ENCODE results near the gene LRRC31. TPM values are rescaled to one million over a fixed set of nuclear protein-coding genes. Genes with fewer than 3 reads are reported as not detected.

Gene LRRC31
- total RNA-seq, 4 donors from 2014 or later: not detected

DNA sequence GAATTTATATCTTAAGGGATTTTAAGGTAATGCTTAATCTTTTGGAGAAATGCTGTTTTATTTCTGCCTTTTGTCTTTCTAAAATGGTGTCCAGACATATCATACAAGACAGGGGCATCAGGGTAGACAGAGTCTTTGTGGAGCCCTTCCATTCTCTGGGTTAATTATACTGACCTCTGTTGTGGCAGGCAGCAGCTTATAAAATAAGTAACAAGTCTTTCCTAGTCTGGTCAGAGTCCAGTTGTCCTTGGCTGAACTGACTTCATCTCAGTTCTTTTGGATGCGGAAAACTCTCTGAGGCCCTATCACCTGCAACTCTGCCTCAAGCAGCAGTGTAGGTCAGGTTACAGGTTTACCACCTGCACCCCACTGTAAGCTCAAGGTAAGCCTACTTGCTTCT, 77.4 kb downstream of the LRRC31 start:
- 100% methylated on average over 1 of the region's 1 CpG for WGBS, 2 donors
- no peak overlapping the region for H3K27ac ChIP-seq
- H3K36me3 ChIP-seq: peaks cover 0 to 11% of the 10 kb centered on the region in 2 donors
- no peaks in the 10 kb centered on the region for H3K4me1 ChIP-seq
- intact Hi-C loops (cut with DNase I): no loop called here
- no peak for TF ChIP-seq POLR2A (IDR thresholded peaks at IDR 0.05)
- TF ChIP-seq, protein P1, sequence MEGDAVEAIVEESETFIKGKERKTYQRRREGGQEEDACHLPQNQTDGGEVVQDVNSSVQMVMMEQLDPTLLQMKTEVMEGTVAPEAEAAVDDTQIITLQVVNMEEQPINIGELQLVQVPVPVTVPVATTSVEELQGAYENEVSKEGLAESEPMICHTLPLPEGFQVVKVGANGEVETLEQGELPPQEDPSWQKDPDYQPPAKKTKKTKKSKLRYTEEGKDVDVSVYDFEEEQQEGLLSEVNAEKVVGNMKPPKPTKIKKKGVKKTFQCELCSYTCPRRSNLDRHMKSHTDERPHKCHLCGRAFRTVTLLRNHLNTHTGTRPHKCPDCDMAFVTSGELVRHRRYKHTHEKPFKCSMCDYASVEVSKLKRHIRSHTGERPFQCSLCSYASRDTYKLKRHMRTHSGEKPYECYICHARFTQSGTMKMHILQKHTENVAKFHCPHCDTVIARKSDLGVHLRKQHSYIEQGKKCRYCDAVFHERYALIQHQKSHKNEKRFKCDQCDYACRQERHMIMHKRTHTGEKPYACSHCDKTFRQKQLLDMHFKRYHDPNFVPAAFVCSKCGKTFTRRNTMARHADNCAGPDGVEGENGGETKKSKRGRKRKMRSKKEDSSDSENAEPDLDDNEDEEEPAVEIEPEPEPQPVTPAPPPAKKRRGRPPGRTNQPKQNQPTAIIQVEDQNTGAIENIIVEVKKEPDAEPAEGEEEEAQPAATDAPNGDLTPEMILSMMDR (IDR thresholded peaks at IDR 0.05): no peak
- H3K4me3 ChIP-seq (replicated peaks in 1 of 3): no peak overlapping the region
- no peak for DNase-seq
- no peaks in the 10 kb centered on the region for H3K9me3 ChIP-seq
- no peaks in the 10 kb centered on the region for H3K27me3 ChIP-seq

DNA sequence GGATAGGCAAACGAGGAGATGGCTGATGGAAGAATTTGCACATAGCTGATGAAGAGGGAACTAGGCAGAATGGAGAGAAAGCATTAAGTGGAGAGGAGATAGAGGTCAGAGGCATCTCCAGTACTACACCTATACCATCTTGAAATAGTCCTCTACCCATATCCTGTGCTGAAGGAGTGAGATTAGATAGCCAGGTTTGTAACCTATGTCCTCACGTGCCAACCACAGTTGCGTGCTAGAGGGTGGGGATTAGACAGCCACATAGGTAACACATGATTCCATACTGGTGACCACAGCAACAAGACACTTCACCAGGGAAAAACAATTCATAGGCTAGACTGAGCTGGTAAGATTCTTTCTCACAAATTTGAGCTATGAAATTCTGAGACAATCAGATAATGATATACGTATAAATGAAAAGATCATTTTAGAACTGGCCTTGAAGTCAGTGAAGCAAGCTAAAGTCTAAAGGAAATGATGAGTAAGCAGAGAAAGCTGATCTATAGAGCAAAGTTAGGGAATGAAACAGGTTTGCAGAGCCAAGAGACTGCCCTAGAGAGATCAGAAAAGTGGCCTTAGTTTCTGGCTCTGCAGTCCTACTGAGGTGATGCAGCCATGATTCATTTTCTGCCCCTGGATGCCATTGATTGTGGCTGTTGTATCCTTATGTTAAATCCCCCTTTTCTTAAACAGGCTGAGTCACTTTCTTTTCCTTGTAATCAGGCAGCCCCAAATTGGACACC, 78.9 kb downstream of the LRRC31 start:
- Histone ChIP-seq H3K4me3 (replicated peaks in 1 of 3) (no peak overlapping the region), H3K27me3 (no peaks in the 10 kb centered on the region), H3K36me3 (peaks cover 8 to 20% of the 10 kb centered on the region in 2 donors), H3K9me3 (no peaks in the 10 kb centered on the region), H3K27ac (no peak overlapping the region), H3K4me1 (no peaks in the 10 kb centered on the region)
- no peak for DNase-seq
- intact Hi-C loops (cut with DNase I): no loop called here
- no peak for TF ChIP-seq POLR2A (IDR thresholded peaks at IDR 0.05)
- TF ChIP-seq, protein P1 (IDR thresholded peaks at IDR 0.05): no peak
- WGBS, 2 donors: 94 to 95% methylated on average over 4 of the region's 4 CpGs

DNA sequence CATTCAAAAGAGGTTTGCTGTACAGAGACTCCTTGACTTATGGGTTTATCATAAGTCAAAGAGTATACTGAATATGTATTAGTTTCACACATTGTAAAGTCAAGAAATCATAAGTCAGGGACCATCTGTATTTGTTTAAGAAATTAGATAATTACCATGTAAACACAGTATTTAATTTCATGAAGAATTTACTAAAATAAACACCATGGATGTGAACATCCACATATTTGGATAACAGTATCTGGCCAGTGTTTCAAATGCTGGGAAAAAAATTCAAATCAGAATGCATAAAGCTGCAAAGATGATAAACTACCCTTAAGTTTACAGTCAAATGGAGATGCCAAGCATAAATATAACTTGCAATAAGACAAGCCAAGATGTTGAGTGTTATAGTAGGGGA, 79.5 kb downstream of the LRRC31 start:
- TF ChIP-seq, protein P1 (IDR thresholded peaks at IDR 0.05): no peak
- no peak for TF ChIP-seq POLR2A (IDR thresholded peaks at IDR 0.05)
- no peaks in the 10 kb centered on the region for H3K4me1 ChIP-seq
- peaks cover 15 to 26% of the 10 kb centered on the region in 2 donors for H3K36me3 ChIP-seq
- H3K4me3 ChIP-seq (replicated peaks in 1 of 3): no peak overlapping the region
- H3K27ac ChIP-seq: no peak overlapping the region
- H3K9me3 ChIP-seq: no peaks in the 10 kb centered on the region
- H3K27me3 ChIP-seq: no peaks in the 10 kb centered on the region
- intact Hi-C loops (cut with DNase I): no loop called here
- no peak for DNase-seq

Other genes with a start within 250 kb of the LRRC31 start
- 10 to 100 TPM in 1 of 4 donors, 1 to 10 TPM in 3; 3.2 to 16.0 (median 6.8) TPM for gene MECOM, start 206.2 kb downstream of the LRRC31 start, total RNA-seq
- 100 to 1,000 TPM in 3 of 4 donors, 10 to 100 TPM in 1; 83.6 to 291 (median 166) TPM for gene TERC, start 104.9 kb downstream of the LRRC31 start, total RNA-seq
- 1 to 10 TPM; 2.0 to 3.3 (median 3.0) TPM for gene ACTRT3, start 100.4 kb downstream of the LRRC31 start, total RNA-seq
- gene MYNN, start 96.5 kb downstream of the LRRC31 start, total RNA-seq: 10 to 100 TPM; 19.4 to 25.0 (median 21.3) TPM
- gene LRRIQ4, start 57.1 kb downstream of the LRRC31 start, total RNA-seq: under 1 TPM in 1 of 4 donors, not detected in 3; 0.29 TPM
- 1 to 10 TPM; 2.9 to 6.6 (median 5.1) TPM for gene LRRC34, start 57.0 kb downstream of the LRRC31 start, total RNA-seq
- not detected for gene SAMD7, start 41.6 kb upstream of the LRRC31 start, total RNA-seq
- gene SEC62, start 96.9 kb upstream of the LRRC31 start, total RNA-seq: 100 to 1,000 TPM in 2 of 4 donors, 10 to 100 TPM in 2; 90.9 to 124 (median 104) TPM
- gene GPR160, start 168.1 kb upstream of the LRRC31 start, total RNA-seq: 10 to 100 TPM in 2 of 4 donors, 1 to 10 TPM in 2; 9.3 to 17.5 (median 10.1) TPM

All from thyroid gland (tissue), 4 donors.